ENCODE data around the gene DNAJB14.

DNA sequence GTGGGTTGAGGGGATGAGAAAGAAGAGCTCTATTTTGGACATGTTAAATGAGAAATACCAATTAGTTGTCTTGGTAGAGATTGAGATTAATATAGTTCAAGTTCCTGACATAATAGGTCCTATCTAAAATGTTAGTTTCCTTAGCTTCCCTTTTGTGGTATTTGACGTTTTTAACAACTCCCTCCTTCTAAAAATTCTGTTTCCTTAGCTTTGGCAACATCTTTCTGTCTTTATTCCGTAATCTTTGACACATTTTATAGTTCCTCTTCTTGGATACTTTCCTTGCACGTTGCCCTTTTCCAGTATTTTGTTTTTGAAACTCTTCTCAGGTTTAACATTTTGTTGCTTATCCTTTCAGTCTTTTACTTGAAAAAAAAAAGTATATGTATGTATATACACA is 89.1 kb downstream of the DNAJB14 start:
- TF ChIP-seq, protein P1, sequence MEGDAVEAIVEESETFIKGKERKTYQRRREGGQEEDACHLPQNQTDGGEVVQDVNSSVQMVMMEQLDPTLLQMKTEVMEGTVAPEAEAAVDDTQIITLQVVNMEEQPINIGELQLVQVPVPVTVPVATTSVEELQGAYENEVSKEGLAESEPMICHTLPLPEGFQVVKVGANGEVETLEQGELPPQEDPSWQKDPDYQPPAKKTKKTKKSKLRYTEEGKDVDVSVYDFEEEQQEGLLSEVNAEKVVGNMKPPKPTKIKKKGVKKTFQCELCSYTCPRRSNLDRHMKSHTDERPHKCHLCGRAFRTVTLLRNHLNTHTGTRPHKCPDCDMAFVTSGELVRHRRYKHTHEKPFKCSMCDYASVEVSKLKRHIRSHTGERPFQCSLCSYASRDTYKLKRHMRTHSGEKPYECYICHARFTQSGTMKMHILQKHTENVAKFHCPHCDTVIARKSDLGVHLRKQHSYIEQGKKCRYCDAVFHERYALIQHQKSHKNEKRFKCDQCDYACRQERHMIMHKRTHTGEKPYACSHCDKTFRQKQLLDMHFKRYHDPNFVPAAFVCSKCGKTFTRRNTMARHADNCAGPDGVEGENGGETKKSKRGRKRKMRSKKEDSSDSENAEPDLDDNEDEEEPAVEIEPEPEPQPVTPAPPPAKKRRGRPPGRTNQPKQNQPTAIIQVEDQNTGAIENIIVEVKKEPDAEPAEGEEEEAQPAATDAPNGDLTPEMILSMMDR (IDR thresholded peaks at IDR 0.05; ENCODE audit: borderline replicate concordance, extremely low read depth, low read length, poor library complexity, severe bottlenecking): no peak
- no peak for TF ChIP-seq EZH2 (IDR thresholded peaks at IDR 0.05; ENCODE audit: borderline replicate concordance, low read depth, low read length, severe bottlenecking)
